OCI-LY7 (cell line): ENCODE measurements around the gene ORC4.

Source experiments
- EZH2phosphoT487 ChIP-seq: fragments of 200-600 bp; sonication (generic); IDR thresholded peaks from 2 replicates; pipeline ENCODE4 v1.6.1; 2018; ENCODE audit warnings: low read depth, borderline replicate concordance, mild to moderate bottlenecking, mixed run types, antibody characterized with exemption, low read length, moderate library complexity, mixed read lengths
- TF ChIP-seq, protein P1 (sequence below): fragments of 200-600 bp; sonication (generic); conservative IDR thresholded peaks from 2 replicates; pipeline ENCODE4 v1.5.1; 2014; ENCODE audit warnings: mild to moderate bottlenecking, antibody characterized with exemption, low read length, moderate library complexity, mixed read lengths

DNA sequence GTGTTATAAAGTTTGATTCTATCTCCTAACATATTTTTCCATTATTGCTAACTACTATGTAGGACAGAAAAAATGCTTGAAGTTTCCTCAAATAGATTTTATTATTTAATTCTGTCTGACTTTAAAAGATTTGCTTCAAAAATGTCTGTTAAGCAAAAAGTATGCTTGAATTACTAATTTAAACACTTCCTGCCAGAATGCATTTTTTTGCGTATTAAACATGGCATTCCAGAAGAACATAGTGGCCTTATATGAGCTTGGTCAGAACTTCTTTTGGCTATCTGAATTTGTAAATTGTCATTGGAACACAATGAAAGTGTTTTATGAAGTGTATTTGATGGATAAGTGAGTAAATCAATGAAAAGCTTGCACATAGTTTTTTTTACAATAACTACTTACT lies 38.1 kb upstream of the ORC4 start:
- TF ChIP-seq, protein P1, sequence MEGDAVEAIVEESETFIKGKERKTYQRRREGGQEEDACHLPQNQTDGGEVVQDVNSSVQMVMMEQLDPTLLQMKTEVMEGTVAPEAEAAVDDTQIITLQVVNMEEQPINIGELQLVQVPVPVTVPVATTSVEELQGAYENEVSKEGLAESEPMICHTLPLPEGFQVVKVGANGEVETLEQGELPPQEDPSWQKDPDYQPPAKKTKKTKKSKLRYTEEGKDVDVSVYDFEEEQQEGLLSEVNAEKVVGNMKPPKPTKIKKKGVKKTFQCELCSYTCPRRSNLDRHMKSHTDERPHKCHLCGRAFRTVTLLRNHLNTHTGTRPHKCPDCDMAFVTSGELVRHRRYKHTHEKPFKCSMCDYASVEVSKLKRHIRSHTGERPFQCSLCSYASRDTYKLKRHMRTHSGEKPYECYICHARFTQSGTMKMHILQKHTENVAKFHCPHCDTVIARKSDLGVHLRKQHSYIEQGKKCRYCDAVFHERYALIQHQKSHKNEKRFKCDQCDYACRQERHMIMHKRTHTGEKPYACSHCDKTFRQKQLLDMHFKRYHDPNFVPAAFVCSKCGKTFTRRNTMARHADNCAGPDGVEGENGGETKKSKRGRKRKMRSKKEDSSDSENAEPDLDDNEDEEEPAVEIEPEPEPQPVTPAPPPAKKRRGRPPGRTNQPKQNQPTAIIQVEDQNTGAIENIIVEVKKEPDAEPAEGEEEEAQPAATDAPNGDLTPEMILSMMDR, result no peak
- TF ChIP-seq EZH2phosphoT487, result no peak
